Hepatocyte (in vitro differentiated cells): ENCODE data around the gene FGF23.

Experiments used
- EZH2phosphoT487 ChIP-seq: fragments of 200-600 bp; sonication (generic); IDR thresholded peaks from one replicate; pipeline ENCODE4 v1.6.1; 2018; ENCODE audit warnings: antibody characterized with exemption, mild to moderate bottlenecking, low read depth, moderate library complexity; ENCODE audit not compliant: unreplicated experiment, severe bottlenecking
- TF ChIP-seq, protein P1 (sequence below): fragments of 200-600 bp; sonication (generic); IDR thresholded peaks from 2 replicates; pipeline ENCODE4 v1.5.1; 2016; ENCODE audit warnings: antibody characterized with exemption, mild to moderate bottlenecking; ENCODE audit not compliant: poor library complexity

DNA sequence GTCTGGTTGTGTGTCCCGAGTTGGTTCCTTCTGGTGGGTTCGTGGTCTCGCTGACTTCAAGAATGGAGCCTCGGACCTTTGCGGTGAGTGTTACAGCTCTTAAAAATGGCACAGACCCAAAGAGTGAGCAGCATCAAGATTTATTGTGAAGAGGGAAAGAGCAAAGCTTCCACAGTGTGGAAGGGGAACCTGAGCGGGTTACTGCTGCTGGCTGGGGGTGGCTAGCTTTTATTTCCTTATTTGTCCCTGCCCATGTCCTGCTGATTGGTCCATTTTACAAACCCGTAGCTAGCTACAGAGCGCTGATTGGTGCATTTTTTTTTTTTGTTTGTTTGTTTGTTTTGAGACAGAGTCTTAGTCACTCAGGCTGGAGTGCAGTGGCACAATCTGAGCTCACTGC is 36.8 kb upstream of the FGF23 start:
- TF ChIP-seq, protein P1, sequence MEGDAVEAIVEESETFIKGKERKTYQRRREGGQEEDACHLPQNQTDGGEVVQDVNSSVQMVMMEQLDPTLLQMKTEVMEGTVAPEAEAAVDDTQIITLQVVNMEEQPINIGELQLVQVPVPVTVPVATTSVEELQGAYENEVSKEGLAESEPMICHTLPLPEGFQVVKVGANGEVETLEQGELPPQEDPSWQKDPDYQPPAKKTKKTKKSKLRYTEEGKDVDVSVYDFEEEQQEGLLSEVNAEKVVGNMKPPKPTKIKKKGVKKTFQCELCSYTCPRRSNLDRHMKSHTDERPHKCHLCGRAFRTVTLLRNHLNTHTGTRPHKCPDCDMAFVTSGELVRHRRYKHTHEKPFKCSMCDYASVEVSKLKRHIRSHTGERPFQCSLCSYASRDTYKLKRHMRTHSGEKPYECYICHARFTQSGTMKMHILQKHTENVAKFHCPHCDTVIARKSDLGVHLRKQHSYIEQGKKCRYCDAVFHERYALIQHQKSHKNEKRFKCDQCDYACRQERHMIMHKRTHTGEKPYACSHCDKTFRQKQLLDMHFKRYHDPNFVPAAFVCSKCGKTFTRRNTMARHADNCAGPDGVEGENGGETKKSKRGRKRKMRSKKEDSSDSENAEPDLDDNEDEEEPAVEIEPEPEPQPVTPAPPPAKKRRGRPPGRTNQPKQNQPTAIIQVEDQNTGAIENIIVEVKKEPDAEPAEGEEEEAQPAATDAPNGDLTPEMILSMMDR = no peak
- TF ChIP-seq EZH2phosphoT487 = no peak
